Keratinocyte (primary cell): ENCODE data around the gene POU3F1. TPM values are rescaled to one million over a fixed set of nuclear protein-coding genes. Genes with fewer than 3 reads are reported as not detected.
A peak's percentile ranks its signal among the peaks of the same experiment; 100 is the strongest.

Experiments
- DNase-seq: peaks from one replicate; pipeline ENCODE4 v3.0.0-alpha.2; 2011; ENCODE audit warnings: low read depth, missing footprints, low spot score
- FAIRE-seq: peaks from 2 replicates; lab custom pipeline; 2011; peaks lifted over from hg19 to GRCh38; lab: Jason Lieb, UNC
- H2AFZ ChIP-seq: 2 replicates; pipeline ENCODE4 v1.6.0; 2012; ENCODE audit warnings: low read length, control low read depth, inconsistent platforms; ENCODE audit not compliant: control insufficient read depth
- H3K27ac ChIP-seq: 2 replicates; pipeline ENCODE4 v1.5.1; 2011; ENCODE audit warnings: low read length; ENCODE audit not compliant: control insufficient read depth, insufficient read depth
- H3K27me3 ChIP-seq: 3 replicates; pipeline ENCODE4 v1.6.0; 2011; ENCODE audit warnings: low read length; ENCODE audit not compliant: control insufficient read depth, insufficient read depth; ENCODE audit errors: extremely low read depth
- H3K36me3 ChIP-seq, 2 experiments: 2 replicates in 1 of 2; 3 replicates in 1 of 2; pipeline ENCODE4 v1.5.1; 2011; ENCODE audit warnings: low read length in 2 of 2, mild to moderate bottlenecking in 1 of 2; ENCODE audit not compliant: control insufficient read depth in 2 of 2, insufficient read depth in 2 of 2; ENCODE audit errors: extremely low read depth in 1 of 2
- H3K4me1 ChIP-seq: 3 replicates; pipeline ENCODE4 v1.5.1; 2011; ENCODE audit warnings: low read length; ENCODE audit not compliant: control insufficient read depth, insufficient read depth; ENCODE audit errors: extremely low read depth
- H3K4me2 ChIP-seq: 3 replicates; pipeline ENCODE4 v1.6.0; 2011; ENCODE audit warnings: low read depth, low read length; ENCODE audit not compliant: control insufficient read depth, insufficient read depth; ENCODE audit errors: extremely low read depth
- H3K4me3 ChIP-seq, 3 experiments: fragments of 200-600 bp in 1 of 3; sonication (generic) in 1 of 3; 2 replicates in 2 of 3; 3 replicates in 1 of 3; pipeline ENCODE4 v1.5.1; 2011 to 2016; ENCODE audit warnings: low read length in 3 of 3, mild to moderate bottlenecking in 3 of 3, control low read depth in 2 of 3, inconsistent platforms in 1 of 3, low read depth in 1 of 3, mixed read lengths in 1 of 3, mixed run types in 1 of 3, moderate library complexity in 1 of 3; ENCODE audit not compliant: control insufficient read depth in 2 of 3, insufficient read depth in 2 of 3; ENCODE audit errors: extremely low read depth in 1 of 3
- H3K79me2 ChIP-seq: 2 replicates; pipeline ENCODE4 v1.6.0; 2012; ENCODE audit warnings: low read length; ENCODE audit not compliant: control insufficient read depth, insufficient read depth
- H3K9ac ChIP-seq: 3 replicates; pipeline ENCODE4 v1.6.0; 2011; ENCODE audit warnings: low read length; ENCODE audit not compliant: control insufficient read depth, insufficient read depth; ENCODE audit errors: extremely low read depth
- H3K9me1 ChIP-seq: 3 replicates; pipeline ENCODE4 v1.6.0; 2011; ENCODE audit warnings: low read length; ENCODE audit not compliant: control insufficient read depth, insufficient read depth; ENCODE audit errors: extremely low read depth
- H3K9me3 ChIP-seq: 2 replicates; pipeline ENCODE4 v1.5.1; 2012; ENCODE audit warnings: low read depth, low read length; ENCODE audit not compliant: control insufficient read depth
- H4K20me1 ChIP-seq: 3 replicates; pipeline ENCODE4 v1.6.0; 2011; ENCODE audit warnings: low read length; ENCODE audit not compliant: control insufficient read depth, insufficient read depth; ENCODE audit errors: extremely low read depth
- EZH2 ChIP-seq: IDR thresholded peaks from one replicate; pipeline ENCODE4 v1.6.1; 2012; ENCODE audit warnings: inconsistent platforms, mild to moderate bottlenecking, low read length, moderate library complexity
- dilution Hi-C: fragments of 300-500 bp; cut with MboI; formaldehyde crosslinking; loops from one replicate; pipeline ENCODE4 v1.7.0; 2020; ENCODE audit warnings: low sequenced_read_pairs; ENCODE audit not compliant: extremely low pct_ligation_motif_present
- polyA plus RNA-seq, 5 experiments: library from polyadenylated mRNA; depleted of rRNA in 3 of 5; stranded (reverse) in 3 of 5; stranded (forward) in 1 of 5; unstranded in 1 of 5; fragments of >200 nt; gene quantifications; 1 replicate in 1 of 5; 2 replicates in 3 of 5; 3 replicates in 1 of 5; pipeline versions ENCODE4 v1.2.1 to v1.2.3, GENCODE V29; 2011 to 2012; ENCODE audit warnings: missing spikeins in 2 of 5, low read depth in 1 of 5, low replicate concordance in 1 of 5
- TF ChIP-seq, protein P1 (sequence below), 3 experiments: IDR thresholded peaks in 1 of 3; conservative IDR thresholded peaks in 1 of 3; optimal IDR thresholded peaks in 1 of 3; 2 replicates in 2 of 3; 3 replicates in 1 of 3; pipeline versions ENCODE3 to v1.5.1; 2011; ENCODE audit warnings: low read length in 3 of 3, mild to moderate bottlenecking in 3 of 3, moderate library complexity in 2 of 3, control low read depth in 1 of 3, inconsistent platforms in 1 of 3; ENCODE audit not compliant: insufficient read depth in 2 of 3; ENCODE audit errors: extremely low read depth in 1 of 3

The POU3F1 gene
- polyA plus RNA-seq, 1 donor (not counting 4 experiments of a cell fraction or from before 2014, with no cell fraction given): 0.59 TPM

DNA sequence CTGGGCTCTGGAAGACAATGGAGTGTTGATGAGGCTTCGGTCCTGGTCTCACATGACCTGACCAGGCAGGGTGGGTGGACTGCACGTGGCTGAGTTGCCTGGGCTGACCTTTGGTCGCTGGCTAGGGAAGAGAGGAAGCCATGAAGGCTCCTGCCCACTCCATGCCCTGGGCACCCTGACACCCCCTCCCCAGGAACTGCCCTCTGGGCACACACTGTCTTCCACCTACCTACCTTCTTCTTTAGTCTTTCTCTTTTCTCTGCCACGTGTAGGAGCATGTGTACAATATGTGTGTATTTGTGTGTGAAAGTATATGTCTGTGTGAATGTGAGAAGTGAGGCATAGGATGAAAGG lies 15.1 kb downstream of the POU3F1 start:
- Histone ChIP-seq H3K9ac (no peak overlapping the region), H3K4me3 (no peak overlapping the region), H4K20me1 (peaks cover 4% of the 10 kb centered on the region), H2AFZ (no peak overlapping the region), H3K9me1 (no peaks in the 10 kb centered on the region), H3K4me1 (peaks cover 50% of the 10 kb centered on the region), H3K9me3 (no peaks in the 10 kb centered on the region), H3K27me3 (no peaks in the 10 kb centered on the region), H3K4me2 (no peak overlapping the region), H3K36me3 (no peaks in the 10 kb centered on the region), H3K27ac (no peak overlapping the region), H3K79me2 (no peaks in the 10 kb centered on the region)
- dilution Hi-C loops: no loop called here
- TF ChIP-seq EZH2: no peak
- TF ChIP-seq, protein P1, sequence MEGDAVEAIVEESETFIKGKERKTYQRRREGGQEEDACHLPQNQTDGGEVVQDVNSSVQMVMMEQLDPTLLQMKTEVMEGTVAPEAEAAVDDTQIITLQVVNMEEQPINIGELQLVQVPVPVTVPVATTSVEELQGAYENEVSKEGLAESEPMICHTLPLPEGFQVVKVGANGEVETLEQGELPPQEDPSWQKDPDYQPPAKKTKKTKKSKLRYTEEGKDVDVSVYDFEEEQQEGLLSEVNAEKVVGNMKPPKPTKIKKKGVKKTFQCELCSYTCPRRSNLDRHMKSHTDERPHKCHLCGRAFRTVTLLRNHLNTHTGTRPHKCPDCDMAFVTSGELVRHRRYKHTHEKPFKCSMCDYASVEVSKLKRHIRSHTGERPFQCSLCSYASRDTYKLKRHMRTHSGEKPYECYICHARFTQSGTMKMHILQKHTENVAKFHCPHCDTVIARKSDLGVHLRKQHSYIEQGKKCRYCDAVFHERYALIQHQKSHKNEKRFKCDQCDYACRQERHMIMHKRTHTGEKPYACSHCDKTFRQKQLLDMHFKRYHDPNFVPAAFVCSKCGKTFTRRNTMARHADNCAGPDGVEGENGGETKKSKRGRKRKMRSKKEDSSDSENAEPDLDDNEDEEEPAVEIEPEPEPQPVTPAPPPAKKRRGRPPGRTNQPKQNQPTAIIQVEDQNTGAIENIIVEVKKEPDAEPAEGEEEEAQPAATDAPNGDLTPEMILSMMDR (optimal IDR thresholded peaks at IDR 0.05 in 1 of 3, IDR thresholded peaks at IDR 0.05 in 1 of 3, conservative IDR thresholded peaks at IDR 0.05 in 1 of 3; ENCODE audit: extremely low read depth in 1 of 3, insufficient read depth in 2 of 3, low read length in 3 of 3): no peak
- DNase-seq (no peak), FAIRE-seq (no peak)

DNA sequence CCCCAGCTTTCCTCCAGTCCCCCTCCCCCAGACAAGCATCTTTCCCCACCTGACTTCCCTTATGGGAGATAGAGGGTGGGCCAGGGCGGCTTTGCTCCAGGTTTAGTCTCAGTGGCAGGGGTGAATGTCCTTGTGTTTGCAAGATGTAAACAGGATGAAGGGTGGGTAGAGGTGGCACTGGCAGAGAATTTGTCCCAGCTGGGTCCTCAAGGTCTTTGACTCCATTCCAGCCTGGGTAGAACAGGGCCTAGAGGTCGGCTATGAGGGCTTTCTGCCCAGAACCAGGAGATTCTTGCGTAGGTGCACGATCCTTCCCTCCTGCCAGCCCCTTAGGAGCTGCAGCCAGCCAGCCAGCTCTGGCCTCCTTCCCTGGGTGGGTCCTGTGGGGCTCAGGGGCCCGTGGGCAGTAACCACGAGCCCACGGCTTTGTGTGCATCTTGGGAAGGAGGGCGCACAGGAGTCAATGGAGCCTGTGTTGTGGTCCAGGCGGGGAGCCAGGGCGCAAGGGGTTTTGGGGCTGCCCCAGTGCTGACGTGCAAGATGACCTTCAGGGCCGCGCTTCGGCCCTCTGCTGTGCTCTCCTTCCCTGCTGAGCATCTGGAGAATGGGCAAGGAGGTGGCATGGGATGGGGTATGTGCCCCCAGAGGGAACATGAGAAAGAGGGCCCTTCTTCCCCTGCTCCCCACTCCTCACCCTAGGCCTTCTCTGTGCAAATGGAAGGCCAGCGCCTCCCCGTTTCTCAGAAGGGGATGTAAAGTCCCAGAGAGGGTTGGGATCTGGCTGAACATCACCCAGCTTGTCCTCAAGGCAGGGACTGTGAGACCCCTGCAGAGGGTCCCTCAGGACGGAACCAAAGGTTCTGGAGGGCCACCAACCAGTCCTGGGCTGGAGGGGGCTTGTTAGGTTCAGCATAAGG lies 15.7 kb downstream of the POU3F1 start:
- Histone ChIP-seq H3K4me3 (peak overlapping the region in 2 of 3 experiments; percentile 13 to 36), H3K4me1 (peaks cover 56% of the 10 kb centered on the region), H3K27ac (peak overlapping the region; percentile 98), H4K20me1 (peaks cover 4% of the 10 kb centered on the region), H3K27me3 (no peaks in the 10 kb centered on the region), H2AFZ (no peak overlapping the region), H3K4me2 (peak overlapping the region; percentile 73), H3K9me1 (no peaks in the 10 kb centered on the region), H3K79me2 (no peaks in the 10 kb centered on the region), H3K9me3 (no peaks in the 10 kb centered on the region), H3K36me3 (peaks cover 0 to under 1% of the 10 kb centered on the region in 2 experiments), H3K9ac (peak overlapping the region; percentile 81)
- TF ChIP-seq, protein P1 (optimal IDR thresholded peaks at IDR 0.05 in 1 of 3, IDR thresholded peaks at IDR 0.05 in 1 of 3, conservative IDR thresholded peaks at IDR 0.05 in 1 of 3; ENCODE audit: extremely low read depth in 1 of 3, insufficient read depth in 2 of 3, low read length in 3 of 3): no peak
- no peak for TF ChIP-seq EZH2
- no peak for FAIRE-seq
- dilution Hi-C loops: no loop called here
- no peak for DNase-seq
